ENCODE data around the gene FAM47E. TPM values are rescaled to one million over a fixed set of nuclear protein-coding genes. Genes with fewer than 3 reads are reported as not detected.

FAM47E gene
- polyA plus RNA-seq, 1 donor = 11.9 TPM

DNA sequence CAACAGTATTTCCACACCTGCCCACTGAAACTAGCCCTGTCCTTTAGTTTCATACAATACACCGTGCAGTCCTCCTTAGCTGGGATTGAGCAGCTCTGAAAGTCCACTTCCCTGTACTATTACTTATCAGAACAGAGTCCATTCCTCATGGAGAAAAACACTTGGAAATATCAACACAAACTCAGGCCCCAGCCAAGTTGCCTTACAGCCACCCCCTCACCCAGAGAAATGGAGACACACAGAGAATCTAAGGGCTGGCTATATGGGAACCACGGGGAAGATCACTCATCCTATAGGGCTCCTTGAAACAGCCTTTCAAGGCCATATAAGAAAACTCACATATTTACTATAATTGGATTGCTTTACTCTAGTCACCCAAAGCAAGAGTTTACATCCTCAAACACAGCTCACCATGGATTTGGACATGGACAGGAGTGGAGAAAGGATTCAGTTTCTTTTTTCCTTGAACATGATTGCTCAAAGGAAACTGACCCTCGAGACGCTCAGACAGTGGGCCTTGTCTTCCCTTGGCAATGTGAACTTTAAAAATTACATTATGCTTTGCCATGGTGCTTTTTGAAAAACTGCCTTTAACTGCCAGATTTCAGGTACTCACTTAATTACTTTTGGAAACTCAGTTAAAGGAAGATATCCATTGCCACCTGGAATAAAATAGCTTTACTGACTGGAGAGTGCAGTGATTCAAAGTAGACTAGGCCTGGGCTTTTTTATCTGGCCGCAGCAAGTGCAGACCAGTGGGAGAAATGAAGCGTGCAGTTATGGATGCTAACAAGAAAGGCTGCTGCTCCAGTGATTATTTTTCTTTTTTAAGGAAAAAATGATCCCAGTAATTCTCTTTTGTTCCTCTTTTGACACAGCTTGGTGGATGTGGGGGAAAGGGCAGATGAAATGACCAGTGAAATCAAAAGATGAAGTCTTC, 39.5 kb upstream of the FAM47E start:
- WGBS (ENCODE audit: insufficient coverage, low lambda C conversion rate) = 0% methylated on average over 2 of the region's 6 CpGs
- H3K4me1 ChIP-seq (ENCODE audit: control insufficient read depth, insufficient read depth, low read length) = peaks cover 67% of the 10 kb centered on the region
- peaks cover 4% of the 10 kb centered on the region for H3K36me3 ChIP-seq (ENCODE audit: control insufficient read depth, insufficient read depth, low read length)
- peak overlapping the region; percentile 99 for H3K27ac ChIP-seq (ENCODE audit: low read length)
- no peaks in the 10 kb centered on the region for H3K9me3 ChIP-seq (ENCODE audit: control insufficient read depth, low read depth, low read length)
- H3K27me3 ChIP-seq (ENCODE audit: control insufficient read depth, insufficient read depth, low read length) = no peaks in the 10 kb centered on the region
- H3K4me3 ChIP-seq (ENCODE audit: low read length) = peak overlapping the region; percentile 74
- peak; percentile 48 to 80 for DNase-seq

DNA sequence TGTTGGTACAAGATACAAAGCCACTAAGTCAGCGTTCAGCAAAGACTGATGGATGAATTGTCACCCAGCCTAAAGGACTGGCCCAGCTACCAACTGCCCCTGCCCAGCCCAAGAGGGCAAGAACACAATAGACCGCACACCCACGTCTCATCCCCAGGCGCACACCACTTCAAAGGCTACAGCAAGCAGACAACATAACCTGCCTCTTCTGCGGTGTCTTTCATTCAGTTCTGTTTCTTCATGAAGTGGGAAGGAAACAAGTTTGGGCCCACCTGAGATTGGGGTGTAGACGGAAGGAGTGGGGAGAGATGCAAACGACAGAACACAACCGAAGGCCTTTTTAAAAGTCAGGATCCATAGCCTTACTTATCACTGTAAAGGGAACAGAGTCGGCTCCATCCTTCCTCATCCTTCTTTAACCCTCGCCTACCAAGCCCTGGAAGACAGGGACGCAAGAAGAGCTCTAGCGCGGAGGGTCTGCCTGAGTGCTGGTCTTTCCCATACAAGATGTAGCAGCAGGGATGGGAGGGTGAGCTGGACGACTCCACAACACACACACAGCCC, 38.6 kb upstream of the FAM47E start:
- WGBS (ENCODE audit: insufficient coverage, low lambda C conversion rate) = no CpG with 5 or more reads among the region's 14 CpGs
- Histone ChIP-seq H3K36me3 (ENCODE audit: control insufficient read depth, insufficient read depth, low read length) (peaks cover 4% of the 10 kb centered on the region), H3K9me3 (ENCODE audit: control insufficient read depth, low read depth, low read length) (no peaks in the 10 kb centered on the region), H3K4me1 (ENCODE audit: control insufficient read depth, insufficient read depth, low read length) (peaks cover 65% of the 10 kb centered on the region), H3K27me3 (ENCODE audit: control insufficient read depth, insufficient read depth, low read length) (no peaks in the 10 kb centered on the region), H3K27ac (ENCODE audit: low read length) (peak overlapping the region; percentile 99), H3K4me3 (ENCODE audit: low read length) (peak overlapping the region; percentile 74)
- no peak for DNase-seq

DNA sequence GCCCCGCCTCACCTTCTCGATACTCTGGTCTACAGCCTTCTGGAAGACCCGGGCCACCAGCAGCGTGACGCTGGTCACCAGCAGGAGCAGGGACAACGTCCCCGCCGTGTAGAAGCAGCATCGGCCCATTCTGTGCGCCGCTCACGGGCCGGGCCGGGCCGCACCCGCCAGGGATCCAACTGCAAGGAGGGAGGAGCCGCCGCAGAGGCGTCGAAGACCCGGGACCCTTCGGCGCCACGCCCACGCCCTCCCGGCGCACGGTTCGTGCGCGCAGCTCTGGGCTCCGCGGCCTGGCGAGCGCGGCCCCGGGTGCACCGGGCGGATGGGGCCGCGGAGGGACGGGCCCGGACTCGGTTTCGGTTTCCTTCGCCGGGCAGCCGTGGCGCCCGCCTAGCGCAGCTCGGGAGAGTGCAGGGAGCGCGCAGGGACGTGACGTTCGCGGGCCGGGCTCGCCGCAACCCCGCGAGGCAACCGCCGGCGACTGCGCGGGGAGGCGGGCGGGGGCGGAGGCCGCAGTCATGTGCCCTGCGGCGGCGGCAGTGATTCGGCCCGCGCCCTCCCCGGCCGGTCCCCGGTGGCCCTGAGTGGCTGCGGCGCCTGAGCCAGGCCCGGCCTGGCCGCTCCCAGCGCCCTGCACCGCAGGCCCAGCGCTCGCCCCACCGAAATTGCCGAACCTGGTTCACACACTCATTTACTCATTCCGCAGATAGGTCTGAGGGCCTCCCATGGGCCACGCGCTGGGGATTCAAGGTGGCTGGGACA, 37.9 kb upstream of the FAM47E start, which contains the start of gene SCARB2:
TSS of gene SCARB2 (minus strand) at position 410 of the 762 bp plus-strand sequence. CDS start at position 129, 281 bp downstream.
- Histone ChIP-seq H3K9me3 (ENCODE audit: control insufficient read depth, low read depth, low read length) (no peaks in the 10 kb centered on the region), H3K27ac (ENCODE audit: low read length) (peak within 1 kb of the TSS; percentile 99), H3K4me1 (ENCODE audit: control insufficient read depth, insufficient read depth, low read length) (peaks cover 61% of the 10 kb centered on the region), H3K4me3 (ENCODE audit: low read length) (peak within 1 kb of the TSS; percentile 74), H3K27me3 (ENCODE audit: control insufficient read depth, insufficient read depth, low read length) (no peaks in the 10 kb centered on the region), H3K36me3 (ENCODE audit: control insufficient read depth, insufficient read depth, low read length) (peaks cover 4% of the 10 kb centered on the region)
- peak; percentile 87 to 96 for DNase-seq
- no CpG with 5 or more reads among the region's 94 CpGs for WGBS (ENCODE audit: insufficient coverage, low lambda C conversion rate)

DNA sequence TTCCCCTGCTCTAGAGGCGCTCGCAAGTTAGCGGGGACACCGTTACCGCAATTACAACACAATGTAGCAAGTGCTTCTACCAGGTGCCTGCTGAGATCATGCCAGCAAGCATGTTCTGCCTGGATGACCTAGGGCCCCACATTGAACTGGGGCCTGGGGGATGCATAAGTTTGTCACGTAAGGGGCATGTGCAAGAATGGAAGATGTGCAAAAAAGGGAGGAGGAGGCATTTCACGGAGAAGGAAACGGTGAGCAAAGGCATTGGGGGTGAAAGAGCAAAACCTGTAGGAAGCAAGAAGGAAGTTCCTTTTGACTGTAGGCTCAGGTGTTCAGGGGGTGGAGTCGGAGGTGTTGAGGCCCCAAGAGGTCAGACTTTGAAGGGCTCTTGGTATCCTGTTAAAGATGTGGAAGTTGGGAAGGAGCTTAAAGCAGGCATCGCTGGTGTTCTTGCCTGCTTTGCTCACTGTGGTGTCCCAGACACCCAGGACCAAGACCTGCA, 37.3 kb upstream of the FAM47E start:
- peaks cover 4% of the 10 kb centered on the region for H3K36me3 ChIP-seq (ENCODE audit: control insufficient read depth, insufficient read depth, low read length)
- H3K4me1 ChIP-seq (ENCODE audit: control insufficient read depth, insufficient read depth, low read length) = peaks cover 64% of the 10 kb centered on the region
- peak overlapping the region; percentile 94 for H3K27ac ChIP-seq (ENCODE audit: low read length)
- WGBS (ENCODE audit: insufficient coverage, low lambda C conversion rate) = no CpG with 5 or more reads among the region's 10 CpGs
- peak; percentile 63 to 86 for DNase-seq
- H3K9me3 ChIP-seq (ENCODE audit: control insufficient read depth, low read depth, low read length) = no peaks in the 10 kb centered on the region
- H3K4me3 ChIP-seq (ENCODE audit: low read length) = peak overlapping the region; percentile 58
- H3K27me3 ChIP-seq (ENCODE audit: control insufficient read depth, insufficient read depth, low read length) = no peaks in the 10 kb centered on the region

DNA sequence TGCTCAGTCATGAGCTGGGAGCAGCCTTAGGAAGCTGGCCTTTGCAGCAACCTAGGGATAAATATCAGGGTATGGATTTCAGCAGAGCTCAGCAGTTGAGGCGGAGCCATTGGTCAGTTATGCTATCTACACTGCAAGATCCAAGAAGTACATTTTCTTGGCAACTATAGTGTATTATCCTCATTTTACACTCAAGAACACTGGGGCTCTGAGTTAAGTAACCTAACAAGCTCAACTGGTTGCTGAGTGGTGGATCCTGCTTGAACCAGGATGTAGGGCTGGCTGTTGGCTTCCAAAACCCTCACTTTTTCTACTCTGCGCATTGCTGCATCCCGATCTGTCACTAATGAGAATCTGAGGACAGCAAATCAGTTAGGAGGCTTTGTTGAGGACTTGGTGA, 36.4 kb upstream of the FAM47E start:
- Histone ChIP-seq H3K4me1 (ENCODE audit: control insufficient read depth, insufficient read depth, low read length) (peaks cover 63% of the 10 kb centered on the region), H3K4me3 (ENCODE audit: low read length) (no peak overlapping the region), H3K9me3 (ENCODE audit: control insufficient read depth, low read depth, low read length) (no peaks in the 10 kb centered on the region), H3K27ac (ENCODE audit: low read length) (peak overlapping the region; percentile 94), H3K27me3 (ENCODE audit: control insufficient read depth, insufficient read depth, low read length) (no peaks in the 10 kb centered on the region), H3K36me3 (ENCODE audit: control insufficient read depth, insufficient read depth, low read length) (no peaks in the 10 kb centered on the region)
- no CpG with 5 or more reads among the region's 3 CpGs for WGBS (ENCODE audit: insufficient coverage, low lambda C conversion rate)
- no peak for DNase-seq

DNA sequence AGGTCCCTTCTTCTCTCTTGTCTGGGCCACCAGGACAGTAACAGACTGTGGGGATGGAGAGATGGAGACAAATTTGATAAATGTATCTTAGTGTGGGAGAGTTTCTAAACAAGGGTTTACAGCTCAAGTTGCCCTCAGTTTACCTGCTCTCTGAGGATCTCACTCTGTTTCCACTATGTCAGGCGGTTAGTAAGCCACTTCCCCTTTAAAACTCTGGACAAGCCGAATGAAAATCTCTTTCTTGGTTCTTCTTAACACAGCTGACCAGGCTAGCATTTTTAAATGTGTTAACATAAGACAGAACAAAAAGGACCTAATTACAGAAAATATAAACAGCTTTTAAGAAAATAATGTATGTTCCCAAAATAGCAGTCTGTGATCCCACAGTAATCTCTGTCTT, 35.0 kb upstream of the FAM47E start:
- H3K27ac ChIP-seq (ENCODE audit: low read length) = peak overlapping the region; percentile 25
- peaks cover 61% of the 10 kb centered on the region for H3K4me1 ChIP-seq (ENCODE audit: control insufficient read depth, insufficient read depth, low read length)
- H3K4me3 ChIP-seq (ENCODE audit: low read length) = no peak overlapping the region
- WGBS (ENCODE audit: insufficient coverage, low lambda C conversion rate) = 90% methylated on average over 2 of the region's 2 CpGs
- H3K36me3 ChIP-seq (ENCODE audit: control insufficient read depth, insufficient read depth, low read length) = no peaks in the 10 kb centered on the region
- DNase-seq = no peak
- H3K9me3 ChIP-seq (ENCODE audit: control insufficient read depth, low read depth, low read length) = no peaks in the 10 kb centered on the region
- no peaks in the 10 kb centered on the region for H3K27me3 ChIP-seq (ENCODE audit: control insufficient read depth, insufficient read depth, low read length)

DNA sequence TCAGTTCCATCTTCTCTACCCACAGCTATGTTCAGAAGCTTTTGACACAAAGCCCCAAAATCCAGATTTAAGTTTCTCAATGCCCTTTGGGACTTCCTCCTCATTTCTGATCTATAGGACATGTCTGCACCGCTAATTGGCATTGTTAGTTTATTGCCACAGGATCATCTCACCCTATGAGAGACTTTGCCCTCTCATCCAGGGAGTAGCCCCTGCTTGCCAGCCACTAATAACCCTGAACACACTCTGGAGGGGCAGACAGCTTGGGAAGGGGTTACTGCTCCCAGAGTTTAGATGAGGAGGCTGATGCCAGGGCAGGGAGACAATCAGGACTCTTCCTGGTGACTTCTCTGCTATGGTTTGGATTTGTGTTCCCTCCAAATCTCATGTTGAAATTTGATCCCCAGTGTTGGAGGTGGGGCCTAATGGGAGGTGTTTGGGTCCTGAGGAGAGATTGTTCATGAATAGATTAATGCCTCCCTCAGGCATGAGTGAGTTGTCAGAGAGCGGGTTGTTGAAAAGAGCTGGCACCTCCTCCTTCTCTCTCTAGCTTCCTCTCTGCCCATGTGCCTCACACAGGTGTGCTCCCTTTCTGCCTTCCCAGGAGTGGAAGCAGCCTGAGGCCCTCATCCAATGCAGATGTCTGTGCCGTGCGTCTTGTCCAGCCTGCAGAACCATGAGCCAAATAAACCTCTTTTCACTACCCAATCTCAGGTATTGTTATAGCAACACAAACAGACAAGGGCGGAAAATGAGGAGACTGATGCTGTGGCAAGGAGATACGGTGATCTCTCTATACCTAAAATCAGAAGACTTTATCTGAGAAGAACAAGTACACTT, 34.3 kb upstream of the FAM47E start:
- DNase-seq = peak in 1 of 2 donors; percentile 64
- Histone ChIP-seq H3K9me3 (ENCODE audit: control insufficient read depth, low read depth, low read length) (no peaks in the 10 kb centered on the region), H3K27ac (ENCODE audit: low read length) (peak overlapping the region; percentile 25), H3K36me3 (ENCODE audit: control insufficient read depth, insufficient read depth, low read length) (no peaks in the 10 kb centered on the region), H3K27me3 (ENCODE audit: control insufficient read depth, insufficient read depth, low read length) (no peaks in the 10 kb centered on the region), H3K4me3 (ENCODE audit: low read length) (no peak overlapping the region), H3K4me1 (ENCODE audit: control insufficient read depth, insufficient read depth, low read length) (peaks cover 55% of the 10 kb centered on the region)
- 100% methylated on average over 2 of the region's 6 CpGs for WGBS (ENCODE audit: insufficient coverage, low lambda C conversion rate)

DNA sequence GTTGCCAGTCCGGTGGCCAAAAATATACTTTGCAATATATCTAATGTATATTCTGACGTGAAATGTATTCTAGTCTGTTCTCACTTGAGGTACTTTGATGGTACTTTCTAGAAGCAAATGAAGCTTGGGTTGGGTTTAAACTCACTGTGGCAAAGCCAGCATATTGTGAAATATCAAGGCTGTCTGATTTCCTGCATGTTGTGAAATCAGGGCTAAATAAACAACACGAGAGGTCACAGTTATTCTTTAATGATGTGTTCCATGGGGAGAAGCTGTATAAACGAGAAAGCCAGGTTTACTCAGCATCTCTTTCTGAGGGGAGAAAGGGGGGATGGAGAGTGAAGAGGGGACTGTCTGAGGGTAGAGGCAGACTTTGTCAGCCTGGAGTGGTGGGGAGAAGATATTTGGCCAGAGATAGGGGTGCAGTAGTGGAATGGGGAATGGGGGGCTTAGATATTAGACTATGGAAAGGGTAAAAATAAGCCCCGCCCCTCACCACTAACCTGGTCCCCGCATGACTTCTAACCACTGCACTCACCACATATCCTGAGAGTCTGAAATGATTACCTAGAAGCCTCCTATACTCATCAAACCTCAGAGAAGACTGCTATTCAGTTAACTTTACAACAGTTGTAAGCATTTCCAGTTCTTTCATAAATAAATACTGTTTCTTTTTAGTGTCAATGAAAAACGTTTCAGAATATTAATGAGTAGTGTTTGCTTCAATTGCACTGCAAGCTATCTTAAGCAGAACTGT, 32.0 kb upstream of the FAM47E start:
- DNase-seq = peak; percentile 52 to 78
- Histone ChIP-seq H3K9me3 (ENCODE audit: control insufficient read depth, low read depth, low read length) (no peaks in the 10 kb centered on the region), H3K36me3 (ENCODE audit: control insufficient read depth, insufficient read depth, low read length) (no peaks in the 10 kb centered on the region)

DNA sequence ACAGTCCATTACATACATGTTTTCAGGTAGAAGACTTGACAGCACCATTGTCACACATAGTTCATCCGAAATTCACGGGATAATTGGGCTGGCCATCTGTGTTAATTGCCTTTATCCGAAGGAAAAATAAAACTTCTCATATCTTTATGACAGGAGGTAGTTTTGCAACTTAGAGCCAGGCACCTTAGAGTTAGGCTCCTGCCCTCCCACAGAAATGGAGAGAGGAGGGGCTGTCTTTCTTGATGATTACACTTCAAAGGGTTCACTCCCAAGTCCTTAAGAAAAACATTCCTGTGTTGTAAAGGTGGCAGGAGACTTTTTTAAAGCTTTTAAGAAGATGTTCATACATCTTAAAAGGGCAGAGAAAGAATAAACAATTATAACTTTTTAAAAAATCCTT, 27.4 kb upstream of the FAM47E start:
- no CpG with 5 or more reads among the region's 3 CpGs for WGBS (ENCODE audit: insufficient coverage, low lambda C conversion rate)
- Histone ChIP-seq H3K4me1 (ENCODE audit: control insufficient read depth, insufficient read depth, low read length) (peaks cover 24% of the 10 kb centered on the region), H3K4me3 (ENCODE audit: low read length) (no peak overlapping the region), H3K9me3 (ENCODE audit: control insufficient read depth, low read depth, low read length) (peaks cover 11% of the 10 kb centered on the region), H3K36me3 (ENCODE audit: control insufficient read depth, insufficient read depth, low read length) (no peaks in the 10 kb centered on the region), H3K27me3 (ENCODE audit: control insufficient read depth, insufficient read depth, low read length) (no peaks in the 10 kb centered on the region), H3K27ac (ENCODE audit: low read length) (peak overlapping the region; percentile 22)
- peak in 1 of 2 donors; percentile 64 for DNase-seq

More for the DNA sequence above, 32.0 kb upstream of the FAM47E start:
- Histone ChIP-seq H3K4me3 (ENCODE audit: low read length) (no peak overlapping the region), H3K27ac (ENCODE audit: low read length) (peak overlapping the region; percentile 66), H3K27me3 (ENCODE audit: control insufficient read depth, insufficient read depth, low read length) (no peaks in the 10 kb centered on the region), H3K4me1 (ENCODE audit: control insufficient read depth, insufficient read depth, low read length) (peaks cover 61% of the 10 kb centered on the region)
- WGBS (ENCODE audit: insufficient coverage, low lambda C conversion rate) = 81% methylated on average over 2 of the region's 7 CpGs
